OCI-LY7 (cell line): ENCODE measurements around the gene SH3RF1. TPM values are rescaled to one million over a fixed set of nuclear protein-coding genes. Genes with fewer than 3 reads are reported as not detected.

Experiments used
- BruUV-seq: library from RNA; stranded (reverse); fragments of 400-500 nt; replicated peaks from 2 replicates; lab custom pipeline; 2021; lab: Mats Ljungman, UMichigan
- CTCF ChIA-PET: fragments of 300-600 bp; sonication (Branson Sonifier 250); formaldehyde crosslinking; loops from one replicate; lab custom pipeline; 2022; ENCODE audit warnings: antibody characterized with exemption; ENCODE audit not compliant: unreplicated experiment; lab: Charles Lee
- POLR2A ChIA-PET: fragments of 300-600 bp; sonication (Branson Sonifier 250); formaldehyde crosslinking; loops from one replicate; lab custom pipeline; 2022; ENCODE audit warnings: antibody characterized with exemption; lab: Charles Lee
- DNase-seq: peaks from one replicate; pipeline ENCODE4 v3.0.0-alpha.2; 2015; ENCODE audit warnings: low spot score
- H2AFZ ChIP-seq: fragments of 200-600 bp; sonication (generic), shearing (Covaris generic); 2 replicates; pipeline ENCODE4 v1.6.1; 2014; ENCODE audit warnings: mild to moderate bottlenecking, antibody characterized with exemption, low read length, moderate library complexity
- H3K27ac ChIP-seq: fragments of 200-600 bp; sonication (generic); 2 replicates; pipeline ENCODE4 v1.5.1; 2014; ENCODE audit warnings: mixed run types, low read depth, mild to moderate bottlenecking, moderate library complexity, low read length, inconsistent platforms; ENCODE audit not compliant: poor library complexity, severe bottlenecking
- H3K36me3 ChIP-seq: fragments of 200-600 bp; sonication (generic); 2 replicates; pipeline ENCODE4 v1.6.1; 2014; ENCODE audit warnings: mild to moderate bottlenecking, antibody characterized with exemption, low read length, moderate library complexity, mixed read lengths; ENCODE audit not compliant: insufficient read depth
- H3K4me1 ChIP-seq: fragments of 200-600 bp; sonication (generic); 2 replicates; pipeline ENCODE4 v1.5.1; 2014; ENCODE audit warnings: mild to moderate bottlenecking, low read length; ENCODE audit not compliant: insufficient read depth, poor library complexity, severe bottlenecking
- H3K4me2 ChIP-seq: fragments of 200-600 bp; sonication (generic); 2 replicates; pipeline ENCODE4 v1.6.1; 2014; ENCODE audit warnings: mild to moderate bottlenecking, low read length
- H3K4me3 ChIP-seq: fragments of 200-600 bp; sonication (generic); 2 replicates; pipeline ENCODE4 v1.5.1; 2014; ENCODE audit warnings: mild to moderate bottlenecking, low read depth, low read length; ENCODE audit not compliant: poor library complexity, severe bottlenecking
- H3K79me2 ChIP-seq: fragments of 200-600 bp; sonication (generic); 2 replicates; pipeline ENCODE4 v1.6.1; 2016; ENCODE audit warnings: low read depth, mild to moderate bottlenecking, low read length, moderate library complexity, mixed read lengths; ENCODE audit not compliant: insufficient read depth
- H3K9me2 ChIP-seq: fragments of 200-600 bp; sonication (generic); 2 replicates; pipeline ENCODE4 v1.6.1; 2016; ENCODE audit warnings: mild to moderate bottlenecking, low read length, mixed read lengths; ENCODE audit not compliant: insufficient read depth
- H3K9me3 ChIP-seq: fragments of 200-600 bp; sonication (generic); 2 replicates; pipeline ENCODE4 v1.6.1; 2014; ENCODE audit warnings: mild to moderate bottlenecking, mixed run types, low read length, mixed read lengths
- H4K20me1 ChIP-seq: fragments of 200-600 bp; sonication (generic); 2 replicates; pipeline ENCODE4 v1.6.1; 2014; ENCODE audit warnings: mild to moderate bottlenecking, antibody characterized with exemption, low read length, moderate library complexity, mixed read lengths; ENCODE audit not compliant: insufficient read depth
- CTCF ChIP-seq: fragments of 200-600 bp; sonication (generic); conservative IDR thresholded peaks from 2 replicates; pipeline ENCODE4 v1.5.1; 2014; ENCODE audit warnings: mild to moderate bottlenecking, antibody characterized with exemption, low read length, moderate library complexity, mixed read lengths
- EZH2phosphoT487 ChIP-seq: fragments of 200-600 bp; sonication (generic); IDR thresholded peaks from 2 replicates; pipeline ENCODE4 v1.6.1; 2018; ENCODE audit warnings: low read depth, borderline replicate concordance, mild to moderate bottlenecking, mixed run types, antibody characterized with exemption, low read length, moderate library complexity, mixed read lengths
- intact Hi-C: fragments of 100-400 bp; cut with micrococcal nuclease; formaldehyde crosslinking; loops from one replicate; pipeline ENCODE4 v1.10.0; 2022; ENCODE audit not compliant: unreplicated experiment
- total RNA-seq, 2 experiments: library from RNA; depleted of rRNA in 1 of 2; stranded (reverse); fragments of >200 nt in 1 of 2; shearing (Covaris generic) in 1 of 2; gene quantifications; 2 replicates each; pipeline ENCODE4 v1.2.3, GENCODE V29; 2014 to 2022

Gene SH3RF1
- total RNA-seq, 2 experiments from 2014 or later = not detected

GRCh38 chr4:169228076-169228475 lies 42.7 kb downstream of the SH3RF1 start:
- Histone ChIP-seq H3K36me3 (no peaks in the 10 kb centered on the region), H3K79me2 (no peaks in the 10 kb centered on the region), H3K9me3 (no peaks in the 10 kb centered on the region), H3K4me2 (no peak overlapping the region), H2AFZ (no peak overlapping the region), H3K4me1 (no peaks in the 10 kb centered on the region), H3K27ac (no peak overlapping the region), H4K20me1 (no peaks in the 10 kb centered on the region), H3K4me3 (no peak overlapping the region), H3K9me2 (no peaks in the 10 kb centered on the region)
- TF ChIP-seq EZH2phosphoT487 = no peak
- TF ChIP-seq CTCF = no peak
- intact Hi-C loops = no loop called here
- POLR2A ChIA-PET = no interaction called here
- CTCF ChIA-PET = no interaction called here
- no TSS peak for BruUV-seq
- no peak for DNase-seq

- intact Hi-C loops = no loop called here
- Histone ChIP-seq H3K4me3 (no peak overlapping the region), H3K4me1 (no peaks in the 10 kb centered on the region), H3K79me2 (no peaks in the 10 kb centered on the region), H3K4me2 (no peak overlapping the region), H3K9me2 (no peaks in the 10 kb centered on the region), H4K20me1 (no peaks in the 10 kb centered on the region), H3K36me3 (no peaks in the 10 kb centered on the region), H3K9me3 (no peaks in the 10 kb centered on the region), H3K27ac (no peak overlapping the region), H2AFZ (no peak overlapping the region)
- DNase-seq = no peak
- TF ChIP-seq CTCF = no peak
- BruUV-seq = no TSS peak
- POLR2A ChIA-PET = interaction anchor here (0.9 kb wide), 1 partner anchor 12 kb away, joined by 3 read pairs; no protein-coding TSS in a partner anchor
- CTCF ChIA-PET = no interaction called here
Observed at GRCh38 chr4:169226565-169226964, 44.2 kb downstream of the SH3RF1 start.

- Histone ChIP-seq H4K20me1 (no peaks in the 10 kb centered on the region), H3K36me3 (no peaks in the 10 kb centered on the region), H3K4me2 (no peak overlapping the region), H3K27ac (no peak overlapping the region), H3K4me3 (no peak overlapping the region), H3K79me2 (no peaks in the 10 kb centered on the region), H3K9me3 (no peaks in the 10 kb centered on the region), H2AFZ (no peak overlapping the region), H3K9me2 (no peaks in the 10 kb centered on the region), H3K4me1 (no peaks in the 10 kb centered on the region)
- intact Hi-C loops = no loop called here
- ChIA-PET POLR2A (no interaction called here), CTCF (no interaction called here)
- no TSS peak for BruUV-seq
- TF ChIP-seq EZH2phosphoT487 (no peak), CTCF (no peak)
- DNase-seq = no peak
Observed at GRCh38 chr4:169225812-169226211, 44.9 kb downstream of the SH3RF1 start.
